Activated CD8-positive, alpha-beta memory T cell treated with anti-CD3 and anti-CD28 coated beads for 36 hours (primary cell): ENCODE data around the gene CDH24. TPM values are rescaled to one million over a fixed set of nuclear protein-coding genes. Genes with fewer than 3 reads are reported as not detected.
"Not testable (repeated sequence)": the region's sequence is repeated elsewhere in the genome, so short reads cannot be mapped to it uniquely, and the experiment has no call there.

Experiments
- CTCF ChIA-PET: fragments of 350-600 bp; sonication (Branson Sonifier 250); formaldehyde crosslinking; loops from one replicate; lab custom pipeline; 2021; ENCODE audit warnings: antibody characterized with exemption; lab: Charles Lee
- POLR2A ChIA-PET: fragments of 350-600 bp; sonication (Branson Sonifier 250); formaldehyde crosslinking; loops from one replicate; lab custom pipeline; 2021; ENCODE audit warnings: antibody characterized with exemption; lab: Charles Lee
- total RNA-seq, 2 experiments: library from RNA; stranded (reverse); gene quantifications; one replicate each; pipeline ENCODE4 v1.2.3, GENCODE V29; 2021

The CDH24 gene
- total RNA-seq, 2 experiments from 2014 or later: 0.53 to 0.82 TPM

DNA sequence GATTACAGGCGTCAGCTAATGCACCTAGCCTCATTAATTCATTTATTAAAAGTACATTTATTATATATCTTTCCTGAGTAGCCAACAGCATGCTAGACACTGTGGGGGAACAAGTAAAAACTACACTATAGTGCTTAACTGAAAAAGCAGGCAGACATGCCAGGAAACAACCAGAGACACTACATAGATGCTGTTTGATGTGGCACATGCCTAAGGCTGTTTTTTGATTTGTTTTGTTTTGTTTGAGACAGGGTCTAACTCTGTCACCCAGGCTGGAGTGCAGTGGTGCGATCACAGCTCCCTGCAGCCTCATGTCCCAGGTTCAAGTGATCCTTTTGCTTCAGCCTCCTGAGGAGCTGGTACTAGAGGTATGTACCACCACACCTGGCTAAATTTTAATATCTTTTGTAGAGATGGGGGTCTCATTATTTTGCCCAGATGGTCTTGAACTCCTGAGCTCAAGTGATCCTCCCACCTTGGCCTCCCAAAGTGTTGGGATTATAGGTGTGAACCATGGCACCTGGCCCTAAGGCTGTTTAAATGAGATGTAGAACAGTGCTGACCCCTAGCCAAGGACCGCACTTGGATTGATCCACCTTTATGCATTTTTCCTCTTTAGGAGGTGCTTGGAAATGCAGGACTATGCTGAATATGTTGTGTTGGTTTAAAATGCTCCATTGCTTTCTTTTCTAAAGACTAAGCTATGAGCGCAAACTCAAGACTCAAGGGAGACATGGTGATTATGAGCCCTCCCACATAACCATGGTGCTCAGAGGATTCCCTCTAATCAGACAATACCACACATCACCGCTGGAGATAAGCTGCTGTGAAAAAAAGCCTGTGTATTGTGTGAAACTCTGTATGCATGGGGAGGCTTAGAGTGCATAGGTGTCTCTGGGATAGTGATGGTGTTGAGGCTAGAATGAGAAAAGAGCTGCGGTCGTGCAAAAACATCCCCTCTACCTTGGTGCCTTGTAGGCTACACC lies 36.9 kb downstream of the CDH24 start:
- POLR2A ChIA-PET: no interaction called here
- CTCF ChIA-PET: interaction anchor here (0.6 to 1.3 kb wide), 3 partner anchors 14 to 161 kb away, joined by 3 to 4 read pairs (median 3); no protein-coding TSS in a partner anchor

DNA sequence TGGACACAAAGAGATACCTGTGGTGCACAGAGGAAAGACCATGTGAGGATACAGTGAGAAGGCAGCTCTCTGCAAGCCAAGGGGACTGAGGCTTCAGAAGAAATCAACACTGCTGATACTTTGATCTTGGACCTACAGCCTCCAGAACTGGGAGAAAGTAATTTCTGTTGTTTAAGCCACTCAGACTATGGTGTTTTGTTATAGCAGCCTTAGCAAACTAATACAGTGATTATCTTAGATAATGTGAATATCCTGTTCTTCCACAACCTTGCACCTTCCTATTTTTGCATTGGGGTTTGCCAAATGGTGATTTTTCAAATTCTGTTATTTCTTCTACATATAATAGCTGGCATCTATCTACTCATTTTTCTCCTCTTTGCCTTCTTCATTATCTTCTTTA lies 39.2 kb downstream of the CDH24 start:
- CTCF ChIA-PET: no interaction called here
- POLR2A ChIA-PET: no interaction called here

DNA sequence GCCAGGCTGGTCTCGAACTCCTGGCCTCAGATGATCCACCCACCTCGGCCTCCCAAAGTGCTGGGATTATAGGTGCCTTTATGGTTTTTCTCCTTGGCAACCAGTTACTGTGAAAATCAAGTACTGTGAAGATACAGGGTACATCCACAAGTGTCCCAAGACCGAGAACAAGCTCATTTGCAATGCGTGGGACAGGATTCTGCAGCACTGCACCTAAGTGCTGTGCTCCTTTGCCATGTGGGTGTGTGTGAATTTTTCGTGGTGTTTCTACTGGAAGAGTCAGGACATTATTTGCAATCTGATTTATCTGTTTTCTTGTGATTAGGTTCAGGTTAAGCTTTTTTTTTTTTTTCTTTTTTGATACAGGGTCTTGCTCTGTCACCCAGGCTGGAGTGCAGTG lies 40.2 kb downstream of the CDH24 start:
- ChIA-PET POLR2A (interaction anchor here (1.4 kb wide), 1 partner anchor 10 kb away, joined by 6 read pairs; no protein-coding TSS in a partner anchor), CTCF (interaction anchor here (1.0 to 3.5 kb wide), 2 partner anchors 41 to 52 kb away, joined by 3 to 9 read pairs; partner anchors contain the start of gene CDH24)

DNA sequence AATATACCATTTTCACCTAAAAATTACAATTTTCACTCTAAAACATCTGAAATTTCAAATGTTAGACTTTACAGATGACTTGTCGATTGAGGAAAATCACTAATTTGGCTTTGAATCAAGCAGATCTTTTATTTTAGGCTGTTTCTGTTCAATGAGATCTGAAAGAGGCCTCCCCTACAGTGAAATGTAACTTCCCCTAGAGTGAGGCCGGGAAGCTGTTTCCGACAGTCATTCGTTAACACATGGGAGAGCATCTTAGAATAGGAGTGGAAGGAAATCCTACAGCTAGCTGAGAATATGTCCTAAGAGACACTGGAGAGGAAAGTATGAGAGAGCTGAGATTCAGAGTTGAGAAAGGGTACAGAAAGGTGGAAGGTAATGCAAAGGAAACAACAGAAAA lies 41.7 kb downstream of the CDH24 start:
- POLR2A ChIA-PET: no interaction called here
- CTCF ChIA-PET: interaction anchor here (3.5 kb wide), 1 partner anchor 43 kb away, joined by 9 read pairs; the partner anchor contains the start of gene CDH24

DNA sequence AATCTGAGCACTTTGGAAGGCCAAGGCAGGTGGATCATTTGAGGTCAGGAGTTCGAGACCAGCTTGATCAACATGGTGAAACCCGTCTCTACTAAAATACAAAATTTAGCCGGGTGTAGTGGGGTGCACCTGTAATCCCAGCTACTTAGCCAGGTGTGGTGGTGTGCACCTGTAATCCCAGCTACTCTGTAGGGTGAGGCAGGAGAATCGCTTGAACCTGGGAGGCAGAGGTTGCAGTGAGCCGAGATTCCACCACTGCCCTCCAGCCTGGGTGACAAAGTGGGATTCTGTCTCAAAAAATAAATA lies 43.6 kb downstream of the CDH24 start:
- CTCF ChIA-PET: interaction anchor here (1.7 kb wide), 1 partner anchor 17 kb away, joined by 3 read pairs; no protein-coding TSS in a partner anchor
- POLR2A ChIA-PET: not testable (repeated sequence)

DNA sequence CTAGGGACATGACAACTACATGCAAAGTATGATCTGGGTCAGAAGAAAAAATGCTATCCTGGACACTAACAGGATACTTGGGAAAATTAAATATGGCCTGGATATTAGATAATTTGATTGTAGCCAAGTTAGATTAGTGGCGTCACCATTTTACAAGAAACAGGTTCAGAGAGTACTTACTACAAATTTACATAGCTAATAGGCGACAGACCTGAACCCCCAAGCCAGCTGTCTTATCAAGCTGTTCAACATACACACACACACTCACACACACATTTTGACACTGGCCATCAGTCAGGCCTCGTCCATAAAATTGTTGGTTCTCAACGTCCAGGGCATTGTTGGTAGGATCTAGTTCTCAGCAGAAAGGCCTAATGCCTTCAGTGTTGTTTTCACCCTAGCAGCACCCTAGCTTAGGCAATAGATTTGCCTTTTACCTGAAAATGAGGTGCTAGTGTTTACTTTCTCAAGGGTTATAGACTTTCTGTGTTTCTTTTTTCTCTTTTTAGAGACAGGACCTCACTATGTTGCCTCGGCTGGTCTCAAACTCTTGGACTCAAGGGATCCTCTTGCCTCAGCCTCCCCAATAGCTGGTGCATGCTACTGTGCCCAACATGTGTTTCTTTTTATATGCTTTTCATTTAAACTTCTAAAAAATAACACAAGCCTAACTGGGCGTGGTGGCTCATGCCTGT lies 44.1 kb downstream of the CDH24 start:
- ChIA-PET CTCF (interaction anchor here (1.2 to 1.7 kb wide), 2 partner anchors 17 to 45 kb away, joined by 3 read pairs; no protein-coding TSS in a partner anchor), POLR2A (no interaction called here)

DNA sequence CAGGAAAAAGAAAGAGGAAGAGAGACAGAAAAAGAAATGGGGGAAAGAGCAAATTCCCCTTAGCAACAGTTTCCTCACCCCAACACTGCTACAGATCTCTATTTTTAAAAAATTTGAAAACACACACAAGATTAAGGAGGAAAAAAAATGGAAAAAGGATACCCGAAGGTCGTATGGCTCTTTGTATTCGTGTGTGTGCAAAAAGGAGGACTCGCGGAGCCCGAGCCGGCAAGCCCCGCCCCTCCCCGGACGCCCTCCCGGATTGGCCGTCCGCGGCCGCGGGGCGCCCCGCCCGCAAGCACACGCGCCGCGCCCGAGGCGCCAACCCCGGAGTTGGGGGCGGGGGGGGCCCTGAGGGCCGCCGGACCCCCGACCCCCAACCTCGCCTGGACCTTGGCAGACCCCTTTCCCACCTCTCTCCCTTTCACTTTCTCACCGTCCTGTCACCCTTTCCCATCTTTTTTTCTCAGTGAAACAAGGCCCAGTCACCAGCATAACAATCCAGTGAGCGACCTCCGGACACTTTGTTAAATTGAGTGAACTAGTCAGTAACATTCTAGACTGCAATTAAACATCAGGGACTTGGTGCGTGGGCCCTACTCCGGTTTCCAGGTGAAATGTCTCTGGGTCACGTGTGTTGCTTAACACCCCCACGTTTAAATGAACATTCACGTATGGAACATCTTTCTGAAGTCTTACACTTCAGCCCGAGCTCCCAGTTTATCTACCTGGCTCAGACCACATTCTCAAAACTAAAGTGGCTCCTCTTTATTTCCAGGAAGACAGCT lies 47.2 kb downstream of the CDH24 start, which contains the start of gene C14orf93:
C14orf93 (minus strand) TSS at position 205 of the 788 bp plus-strand sequence. CDS start 11,120 bp downstream, outside the sequence.
- ChIA-PET CTCF (interaction anchor here (0.5 to 2.2 kb wide), 4 partner anchors 15 to 1100 kb away, joined by 3 to 5 read pairs (median 4); no protein-coding TSS in a partner anchor), POLR2A (interaction anchor here (0.6 kb wide), 1 partner anchor 19 kb away, joined by 3 read pairs; no protein-coding TSS in a partner anchor)

DNA sequence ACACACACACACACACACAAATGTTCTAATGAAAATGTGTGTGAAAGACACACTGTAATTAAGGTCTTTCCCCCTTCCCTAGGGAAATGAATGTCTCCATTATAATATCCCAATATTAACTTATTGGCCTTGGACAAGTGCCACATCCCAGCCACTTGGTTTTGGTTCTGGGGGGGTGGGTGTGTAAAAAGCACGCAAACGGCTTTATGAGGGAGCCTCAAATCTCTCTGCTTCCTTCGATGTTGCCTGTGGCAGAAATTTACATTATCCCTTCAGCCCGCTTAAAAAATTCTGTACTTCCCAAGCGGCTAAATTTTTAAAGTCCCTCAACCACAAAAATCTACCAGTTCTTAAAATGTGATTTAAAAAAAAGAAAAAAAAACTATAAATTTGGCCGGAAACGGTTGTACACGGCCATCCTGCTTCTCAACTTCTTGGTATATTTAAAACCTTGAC lies 47.8 kb downstream of the CDH24 start:
- CTCF ChIA-PET: interaction anchor here (0.6 to 1.3 kb wide), 2 partner anchors 15 to 450 kb away, joined by 3 to 6 read pairs; no protein-coding TSS in a partner anchor
- POLR2A ChIA-PET: no interaction called here

DNA sequence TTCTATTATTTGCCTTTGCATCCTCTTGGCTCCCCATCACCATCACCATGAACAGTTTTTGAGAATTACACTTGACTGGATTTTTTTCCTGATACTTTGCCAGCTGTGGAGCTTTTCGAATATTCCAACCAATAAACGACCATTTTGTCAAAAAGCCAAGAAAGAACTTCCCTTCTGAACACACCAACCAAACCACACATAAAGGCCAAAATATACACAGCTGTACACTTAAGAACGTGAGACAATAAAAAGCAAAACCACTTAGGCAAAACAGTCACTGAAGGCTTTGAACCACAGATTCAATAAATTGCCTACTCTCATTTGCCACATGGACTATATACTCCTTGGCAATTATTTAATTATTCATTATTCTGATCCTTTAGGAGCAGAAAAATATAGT lies 48.5 kb downstream of the CDH24 start:
- POLR2A ChIA-PET: interaction anchor here (0.6 kb wide), 1 partner anchor 1497 kb away, joined by 3 read pairs; no protein-coding TSS in a partner anchor
- CTCF ChIA-PET: interaction anchor here (0.6 to 1.6 kb wide), 4 partner anchors 14 to 449 kb away, joined by 3 to 6 read pairs (median 4); no protein-coding TSS in a partner anchor

DNA sequence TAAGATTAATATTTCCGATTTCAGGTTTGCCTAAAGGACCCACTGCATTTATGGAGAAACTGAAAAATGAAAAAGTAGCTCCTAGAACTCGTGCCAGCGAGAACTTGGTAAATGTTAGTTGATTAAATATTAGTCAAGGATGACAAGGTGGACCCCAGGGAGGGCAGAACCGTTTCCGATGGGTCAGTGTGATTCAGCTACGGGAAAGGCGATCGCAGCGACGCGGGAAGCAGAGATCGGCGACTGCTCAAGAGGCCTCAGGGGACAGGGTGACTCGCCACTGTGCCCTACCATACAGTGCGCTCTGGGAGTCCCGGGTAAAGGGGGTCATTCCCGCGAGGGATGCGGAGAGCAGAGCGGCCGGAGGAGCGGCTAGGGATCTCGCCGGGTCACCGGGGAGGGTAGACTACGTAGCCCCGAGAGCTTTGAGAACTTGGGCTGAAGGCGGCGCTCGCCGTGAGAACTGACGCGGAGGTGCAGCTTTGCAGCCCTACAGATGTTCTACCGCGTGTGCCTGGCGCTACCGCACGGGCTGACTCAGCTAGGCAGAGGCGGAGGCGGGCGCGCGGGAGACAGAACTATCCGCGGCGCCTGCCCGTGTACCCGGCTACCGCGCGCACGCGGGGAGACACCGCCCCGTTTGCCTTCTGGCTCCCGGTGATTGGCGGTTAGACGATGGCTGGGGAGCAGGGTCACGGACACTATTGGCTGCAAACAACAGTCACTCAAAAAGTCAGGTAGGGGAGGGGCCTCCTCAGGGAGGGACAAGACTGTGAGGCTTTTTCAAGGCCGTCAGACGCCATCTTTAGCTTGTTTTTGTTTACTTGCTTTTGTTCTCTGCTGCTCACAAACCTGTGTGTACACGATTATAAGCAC lies 50.5 kb downstream of the CDH24 start:
- POLR2A ChIA-PET: interaction anchor here (0.6 to 2.2 kb wide), 14 partner anchors 9 to 500 kb away, joined by 3 to 12 read pairs (median 4); partner anchors contain the start of genes CDH24, HOMEZ, PRMT5 and PSMB5
- CTCF ChIA-PET: interaction anchor here (0.7 to 2.5 kb wide), 22 partner anchors 8 to 436 kb away, joined by 3 to 21 read pairs (median 3); partner anchors contain the start of genes ACIN1, AJUBA, C14orf119 and CDH24

DNA sequence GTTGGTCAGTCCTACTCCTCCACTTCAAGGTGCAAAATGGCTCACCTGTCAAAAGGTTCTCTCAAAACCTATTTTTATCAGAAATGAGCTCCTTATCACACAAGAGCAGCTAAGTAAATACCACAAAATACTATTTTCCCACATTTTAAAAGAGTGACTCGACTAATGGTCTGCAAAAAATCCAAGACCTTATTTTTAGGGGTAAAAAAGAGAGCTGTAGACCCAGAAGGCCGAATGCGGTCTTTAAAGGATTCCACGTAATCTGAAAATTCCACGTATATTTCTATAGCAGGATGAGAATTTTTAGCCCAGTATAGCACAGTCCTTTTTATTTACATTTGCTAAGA lies 51.2 kb downstream of the CDH24 start:
- ChIA-PET CTCF (interaction anchor here (0.7 to 2.5 kb wide), 14 partner anchors 9 to 436 kb away, joined by 3 to 21 read pairs (median 4); partner anchors contain the start of gene CDH24), POLR2A (interaction anchor here (1.0 to 2.2 kb wide), 8 partner anchors 11 to 77 kb away, joined by 3 to 12 read pairs (median 6); partner anchors contain the start of genes CDH24, PRMT5 and PSMB5)

DNA sequence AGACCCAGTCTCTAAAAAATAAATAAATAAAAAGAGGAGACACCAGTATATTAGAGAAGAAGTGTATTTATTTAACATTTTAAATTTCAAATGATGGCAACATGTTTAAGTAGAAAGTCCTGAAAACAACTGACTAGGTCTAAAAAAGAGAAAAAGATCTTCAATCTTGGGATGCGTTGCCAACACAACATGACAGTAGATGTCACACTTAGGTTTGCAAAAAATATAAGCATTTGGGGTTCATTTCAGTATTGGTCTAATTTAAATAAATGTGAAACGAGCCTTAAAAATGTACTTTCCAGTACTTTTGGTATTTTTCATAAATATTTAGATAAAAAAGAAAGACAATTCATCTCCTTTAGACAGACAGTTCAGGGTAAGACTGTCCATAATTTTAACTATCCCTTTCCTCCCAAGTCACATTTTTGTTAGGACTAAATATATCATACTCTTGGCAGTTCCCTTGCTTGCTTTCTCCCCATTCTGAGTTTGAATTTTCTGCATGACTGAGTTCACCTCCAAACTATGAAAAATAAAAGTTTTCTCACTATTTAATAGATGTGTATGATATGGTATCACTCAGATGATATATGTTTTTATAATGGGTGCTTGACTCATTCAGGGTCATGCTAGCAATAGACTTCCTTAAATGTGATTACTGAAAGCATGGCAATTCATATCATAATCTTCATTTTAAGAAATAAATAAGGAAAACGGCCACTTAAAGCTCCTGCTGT lies 51.7 kb downstream of the CDH24 start:
- POLR2A ChIA-PET: interaction anchor here (1.0 to 2.2 kb wide), 3 partner anchors 28 to 52 kb away, joined by 3 to 12 read pairs (median 8); partner anchors contain the start of genes CDH24 and PSMB5
- CTCF ChIA-PET: interaction anchor here (0.7 to 2.5 kb wide), 9 partner anchors 9 to 435 kb away, joined by 3 to 21 read pairs (median 4); partner anchors contain the start of gene CDH24

DNA sequence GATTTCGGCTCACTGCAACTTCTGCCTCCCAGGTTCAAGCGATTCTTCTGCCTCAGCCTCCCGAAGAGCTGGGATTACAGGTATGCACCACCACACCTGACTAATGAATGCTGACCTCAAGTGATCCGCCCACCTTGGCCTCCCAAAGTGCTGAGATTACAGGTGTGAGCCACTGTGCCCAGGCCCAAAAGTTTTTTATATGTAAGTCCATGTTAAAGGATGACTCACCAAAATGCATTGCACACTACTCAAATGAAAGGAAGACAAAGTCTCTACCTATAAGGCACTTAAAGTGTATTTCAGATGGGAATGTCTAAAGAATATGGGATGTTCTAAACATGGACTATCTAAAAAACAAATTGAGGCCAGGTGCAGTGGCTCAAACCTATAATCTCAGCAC lies 53.0 kb downstream of the CDH24 start:
- POLR2A ChIA-PET: not testable (repeated sequence)
- CTCF ChIA-PET: interaction anchor here (1.4 kb wide), 1 partner anchor 54 kb away, joined by 3 read pairs; no protein-coding TSS in a partner anchor

DNA sequence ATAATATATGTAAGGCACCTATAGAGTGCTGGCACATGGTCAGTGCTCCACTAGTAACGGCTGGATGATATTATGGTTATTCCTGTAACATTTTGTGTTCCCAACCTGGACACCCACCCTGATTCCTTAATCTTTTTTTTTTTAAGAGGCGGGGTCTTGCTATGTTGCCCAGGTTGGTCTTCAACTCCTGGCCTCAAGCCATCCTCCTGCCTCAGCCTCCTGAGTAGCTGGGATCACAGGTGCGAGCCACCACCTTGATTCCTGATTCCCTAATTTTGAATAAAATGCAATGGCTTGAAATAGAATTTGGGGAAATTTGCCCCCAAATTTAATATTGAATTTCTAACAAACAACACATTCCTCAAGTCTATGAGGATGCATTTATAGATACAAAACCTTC lies 54.7 kb downstream of the CDH24 start:
- POLR2A ChIA-PET: interaction anchor here (0.6 kb wide), 1 partner anchor 93 kb away, joined by 6 read pairs; the partner anchor contains the start of gene C14orf119
- CTCF ChIA-PET: interaction anchor here (0.9 to 2.5 kb wide), 3 partner anchors 15 to 55 kb away, joined by 3 to 9 read pairs (median 3); partner anchors contain the start of gene CDH24

DNA sequence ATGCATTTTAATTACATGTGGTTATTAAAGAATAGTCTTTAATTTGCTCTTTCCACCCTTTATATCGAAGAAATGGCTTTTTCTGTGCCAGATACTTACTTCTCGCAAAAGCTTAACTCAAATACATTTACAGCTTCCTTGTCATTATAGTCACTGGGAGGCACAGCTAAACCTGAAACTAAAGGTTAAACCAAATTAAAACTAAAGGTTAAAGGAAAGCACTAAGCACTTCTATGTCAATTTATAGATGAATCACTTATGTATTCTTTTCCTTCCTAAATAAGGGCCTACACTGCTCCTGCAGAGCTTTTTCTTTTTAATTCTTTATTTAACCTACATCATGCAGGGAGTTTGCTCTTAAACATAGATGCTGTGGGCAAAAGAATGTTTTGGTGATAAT lies 56.5 kb downstream of the CDH24 start:
- ChIA-PET POLR2A (interaction anchor here (0.6 kb wide), 1 partner anchor 134 kb away, joined by 4 read pairs; no protein-coding TSS in a partner anchor), CTCF (interaction anchor here (0.7 to 2.5 kb wide), 3 partner anchors 15 to 579 kb away, joined by 4 to 9 read pairs (median 6); partner anchors contain the start of gene CDH24)
